ENCODE data around the gene MAPT.

Gene MAPT

GRCh38 chr17:45847101-45847500 is 47.3 kb upstream of the MAPT start:
- TF ChIP-seq CTCF (conservative IDR thresholded peaks at IDR 0.05; ENCODE audit: low read depth) = no peak
- ChIA-PET CTCF (interaction anchor here (0.5 to 0.9 kb wide), 3 partner anchors 27 to 263 kb away, joined by 3 to 4 read pairs (median 3); no protein-coding TSS in a partner anchor), POLR2A (ENCODE audit: low non-redundant PET) (no interaction called here)
- no peak overlapping the region for H3K27ac ChIP-seq
- no peak for DNase-seq (ENCODE audit: low spot score)

GRCh38 chr17:45847747-45848146 is 46.6 kb upstream of the MAPT start:
- no peak for TF ChIP-seq CTCF (conservative IDR thresholded peaks at IDR 0.05; ENCODE audit: low read depth)
- ChIA-PET POLR2A (ENCODE audit: low non-redundant PET) (no interaction called here), CTCF (interaction anchor here (0.5 kb wide), 1 partner anchor 361 kb away, joined by 4 read pairs; no protein-coding TSS in a partner anchor)
- DNase-seq (ENCODE audit: low spot score) = no peak
- no peak overlapping the region for H3K27ac ChIP-seq

- no peak overlapping the region for H3K27ac ChIP-seq
- ChIA-PET POLR2A (ENCODE audit: low non-redundant PET) (no interaction called here), CTCF (interaction anchor here (0.5 kb wide), 1 partner anchor 362 kb away, joined by 4 read pairs; no protein-coding TSS in a partner anchor)
- TF ChIP-seq CTCF (conservative IDR thresholded peaks at IDR 0.05; ENCODE audit: low read depth) = no peak
- DNase-seq (ENCODE audit: low spot score) = no peak
Measured at GRCh38 chr17:45848405-45848804, 45.9 kb upstream of the MAPT start.

- DNase-seq (ENCODE audit: low spot score) = no peak
- no peak for TF ChIP-seq CTCF (conservative IDR thresholded peaks at IDR 0.05; ENCODE audit: low read depth)
- POLR2A ChIA-PET (ENCODE audit: low non-redundant PET) = no interaction called here
- CTCF ChIA-PET = interaction anchor here (0.6 to 1.0 kb wide), 3 partner anchors 100 to 209 kb away, joined by 3 to 5 read pairs (median 3); no protein-coding TSS in a partner anchor
- no peak overlapping the region for H3K27ac ChIP-seq
Measured at GRCh38 chr17:45848868-45849535, 45.4 kb upstream of the MAPT start.

GRCh38 chr17:45849536-45849990 is 44.8 kb upstream of the MAPT start:
- H3K27ac ChIP-seq = no peak overlapping the region
- ChIA-PET POLR2A (ENCODE audit: low non-redundant PET) (no interaction called here), CTCF (interaction anchor here (0.6 to 1.0 kb wide), 4 partner anchors 59 to 209 kb away, joined by 3 to 5 read pairs (median 3); no protein-coding TSS in a partner anchor)
- TF ChIP-seq CTCF (conservative IDR thresholded peaks at IDR 0.05; ENCODE audit: low read depth) = no peak
- no peak for DNase-seq (ENCODE audit: low spot score)

- no peak for TF ChIP-seq CTCF (conservative IDR thresholded peaks at IDR 0.05; ENCODE audit: low read depth)
- ChIA-PET POLR2A (ENCODE audit: low non-redundant PET) (no interaction called here), CTCF (interaction anchor here (0.6 to 0.9 kb wide), 2 partner anchors 58 to 259 kb away, joined by 3 read pairs; no protein-coding TSS in a partner anchor)
- H3K27ac ChIP-seq = no peak overlapping the region
- no peak for DNase-seq (ENCODE audit: low spot score)
Measured at GRCh38 chr17:45850011-45850410, 44.3 kb upstream of the MAPT start.
